Stomach smooth muscle (tissue), 2 donors: ENCODE measurements around the gene GPSM1.
A peak's percentile ranks its signal among the peaks of the same experiment; 100 is the strongest.

ENCODE experiments used
- H3K27ac ChIP-seq: one replicate; pipeline ENCODE4 v1.7.0; 2013; ENCODE audit warnings: mild to moderate bottlenecking, low read length, inconsistent platforms
- H3K27me3 ChIP-seq, 2 donors: one replicate each; pipeline ENCODE4 v1.7.0; 2013; ENCODE audit warnings: low read length in 2 of 2; ENCODE audit not compliant: insufficient read depth in 2 of 2, control insufficient read depth in 1 of 2
- H3K36me3 ChIP-seq, 2 donors: one replicate each; pipeline ENCODE4 v1.7.0; 2013; ENCODE audit warnings: low read length in 2 of 2; ENCODE audit not compliant: control insufficient read depth in 2 of 2, insufficient read depth in 2 of 2
- H3K4me1 ChIP-seq: one replicate; pipeline ENCODE4 v1.7.0; 2013; ENCODE audit warnings: low read length; ENCODE audit not compliant: control insufficient read depth, insufficient read depth
- H3K4me3 ChIP-seq, 2 donors: one replicate each; pipeline ENCODE4 v1.7.0; 2013; ENCODE audit warnings: low read length in 2 of 2
- H3K9ac ChIP-seq, 2 donors: one replicate each; pipeline ENCODE4 v1.7.0; 2013; ENCODE audit warnings: low read length in 2 of 2, mild to moderate bottlenecking in 1 of 2
- H3K9me3 ChIP-seq, 2 donors: one replicate each; pipeline ENCODE4 v1.7.0; 2013; ENCODE audit warnings: low read length in 2 of 2; ENCODE audit not compliant: control insufficient read depth in 2 of 2
- donor health status: healthy.
- donor health status: Pancreatic carcinoma.

Gene GPSM1

DNA sequence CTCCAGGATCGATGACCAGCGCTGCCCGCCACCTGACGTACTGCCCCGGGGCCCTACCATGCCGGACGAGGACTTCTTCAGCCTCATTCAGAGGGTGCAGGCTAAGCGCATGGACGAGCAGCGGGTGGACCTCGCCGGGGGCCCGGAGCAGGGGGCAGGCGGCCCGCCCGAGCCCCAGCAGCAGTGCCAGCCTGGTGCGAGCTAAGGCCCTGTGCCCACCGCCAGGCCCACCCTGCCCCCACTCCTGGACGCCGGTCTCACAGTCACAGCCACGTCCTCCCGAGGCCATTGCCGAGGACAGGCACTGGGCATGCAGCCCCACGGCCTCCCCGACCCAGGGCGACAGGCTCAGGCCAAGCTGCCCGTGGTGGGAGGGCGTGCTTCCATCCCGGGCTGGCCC, 30.7 kb downstream of the GPSM1 start:
- Histone ChIP-seq H3K4me1 (peaks cover 41% of the 10 kb centered on the region), H3K36me3 (peaks cover 0 to 2% of the 10 kb centered on the region in 2 donors), H3K27ac (no peak overlapping the region), H3K9me3 (no peaks in the 10 kb centered on the region), H3K4me3 (no peak overlapping the region), H3K27me3 (no peaks in the 10 kb centered on the region), H3K9ac (no peak overlapping the region)

DNA sequence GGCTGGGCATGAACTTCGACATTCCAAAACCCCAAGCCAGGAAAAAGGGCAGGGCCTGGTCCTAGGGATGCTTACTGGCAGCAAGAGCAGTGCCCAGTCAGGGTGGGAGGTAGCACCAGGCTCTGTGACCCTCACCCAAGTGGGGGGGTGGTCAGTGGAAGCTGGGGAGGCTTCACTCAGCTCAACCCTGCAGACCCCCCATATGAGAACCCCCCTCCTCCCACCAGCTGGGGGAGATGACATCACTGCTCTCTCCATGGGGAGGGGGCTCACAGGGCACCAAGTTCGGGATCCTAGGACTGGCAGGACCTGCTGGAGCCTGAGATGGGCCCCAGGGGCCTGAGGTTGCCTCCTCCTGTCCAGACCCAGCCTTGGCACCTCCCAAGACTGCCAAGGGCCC, 31.5 kb downstream of the GPSM1 start:
- Histone ChIP-seq H3K27me3 (no peaks in the 10 kb centered on the region), H3K4me1 (peaks cover 41% of the 10 kb centered on the region), H3K36me3 (peaks cover 0 to 2% of the 10 kb centered on the region in 2 donors), H3K27ac (no peak overlapping the region), H3K9ac (no peak overlapping the region), H3K4me3 (no peak overlapping the region), H3K9me3 (no peaks in the 10 kb centered on the region)

DNA sequence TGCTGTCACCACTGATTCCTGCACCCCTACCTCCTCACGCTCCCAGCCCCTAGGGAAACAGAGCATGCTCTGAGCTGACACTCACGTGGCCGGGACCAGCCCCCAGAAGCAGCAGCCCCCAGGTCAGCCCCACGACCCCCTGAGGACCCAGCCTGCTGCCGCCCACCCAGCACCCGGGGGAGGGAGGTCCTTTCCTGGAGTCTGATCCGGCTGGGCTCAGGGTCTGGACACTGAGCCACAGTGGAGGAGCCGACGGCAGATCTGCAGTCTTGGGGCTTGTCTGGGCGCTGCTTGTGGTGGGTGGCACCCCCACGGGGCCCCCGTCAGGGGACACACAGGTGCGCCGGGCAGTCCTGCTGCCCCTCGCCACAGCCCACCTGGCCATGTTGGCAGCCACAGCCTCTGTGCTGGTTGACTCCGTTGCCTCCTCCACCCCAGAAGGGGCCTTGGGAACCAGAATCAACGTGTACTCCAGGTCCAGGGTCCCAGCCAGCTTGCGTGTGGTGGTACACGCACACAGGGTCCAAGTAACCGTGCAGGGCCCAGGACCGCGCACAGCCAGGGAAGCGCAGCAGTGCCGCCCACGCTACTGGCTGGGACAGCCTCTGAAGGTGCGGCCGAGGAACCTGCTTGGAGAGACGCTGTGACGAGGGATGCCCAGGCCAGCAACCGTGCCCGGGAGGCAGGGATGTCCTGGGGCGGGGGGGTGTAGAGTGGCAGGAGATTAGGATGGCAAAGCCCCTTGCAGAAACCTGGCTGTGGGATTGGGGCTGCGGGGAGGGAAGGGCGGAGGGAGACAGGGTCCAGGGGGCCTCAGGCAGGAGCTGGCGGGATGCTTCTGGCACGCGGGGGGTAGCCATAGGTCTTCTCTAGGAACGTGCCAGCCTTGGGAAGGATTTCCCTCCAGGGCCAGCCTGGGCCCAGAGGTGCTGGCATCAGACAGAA, 32.7 kb downstream of the GPSM1 start:
- Histone ChIP-seq H3K9me3 (no peaks in the 10 kb centered on the region), H3K36me3 (peaks cover 0 to 2% of the 10 kb centered on the region in 2 donors), H3K27me3 (peaks cover 0 to 6% of the 10 kb centered on the region in 2 donors), H3K9ac (no peak overlapping the region), H3K4me1 (peaks cover 35% of the 10 kb centered on the region), H3K27ac (peak overlapping the region; percentile 84), H3K4me3 (no peak overlapping the region)

DNA sequence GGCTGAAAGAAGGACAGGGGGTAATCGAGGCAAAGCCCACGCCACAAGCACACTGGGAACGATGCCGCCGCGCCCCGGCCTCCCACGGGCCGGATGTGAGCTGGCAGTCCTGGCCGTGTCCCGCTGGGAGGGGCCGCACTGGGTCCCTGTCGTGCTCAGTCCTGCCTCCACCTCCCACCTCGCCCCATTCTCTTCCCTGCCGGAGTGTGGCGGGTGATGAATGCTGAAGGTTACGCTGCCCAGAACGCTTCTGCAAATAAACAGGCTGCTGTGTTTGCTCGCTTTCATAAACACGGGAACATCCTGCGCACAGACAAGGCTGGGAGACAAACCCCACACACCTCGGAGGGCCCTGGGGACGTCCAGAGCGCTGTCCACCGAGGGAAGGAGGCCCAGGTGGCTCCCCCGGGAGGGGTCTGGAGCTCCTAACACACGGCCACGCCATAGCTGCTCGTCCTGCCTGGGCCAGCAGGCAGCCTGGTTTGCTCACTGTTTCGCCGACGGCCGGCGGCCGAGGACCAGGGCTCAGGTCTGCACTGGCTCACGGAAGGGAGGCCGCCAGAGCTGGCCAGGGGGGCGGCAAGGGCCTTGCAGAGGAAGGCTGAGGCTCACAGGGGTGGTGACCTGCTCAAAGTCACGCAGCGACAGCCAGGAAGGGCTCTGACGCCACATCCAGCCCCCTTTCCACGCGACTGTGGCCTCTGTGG, 33.9 kb downstream of the GPSM1 start:
- H3K36me3 ChIP-seq: peaks cover 0 to 2% of the 10 kb centered on the region in 2 donors
- peak overlapping the region; percentile 84 for H3K27ac ChIP-seq
- H3K9me3 ChIP-seq: no peaks in the 10 kb centered on the region
- H3K9ac ChIP-seq: peak overlapping the region; percentile 40 to 55
- peaks cover 31% of the 10 kb centered on the region for H3K4me1 ChIP-seq
- peaks cover 0 to 6% of the 10 kb centered on the region in 2 donors for H3K27me3 ChIP-seq
- H3K4me3 ChIP-seq: peak overlapping the region in 1 of 2 donors; percentile 49

DNA sequence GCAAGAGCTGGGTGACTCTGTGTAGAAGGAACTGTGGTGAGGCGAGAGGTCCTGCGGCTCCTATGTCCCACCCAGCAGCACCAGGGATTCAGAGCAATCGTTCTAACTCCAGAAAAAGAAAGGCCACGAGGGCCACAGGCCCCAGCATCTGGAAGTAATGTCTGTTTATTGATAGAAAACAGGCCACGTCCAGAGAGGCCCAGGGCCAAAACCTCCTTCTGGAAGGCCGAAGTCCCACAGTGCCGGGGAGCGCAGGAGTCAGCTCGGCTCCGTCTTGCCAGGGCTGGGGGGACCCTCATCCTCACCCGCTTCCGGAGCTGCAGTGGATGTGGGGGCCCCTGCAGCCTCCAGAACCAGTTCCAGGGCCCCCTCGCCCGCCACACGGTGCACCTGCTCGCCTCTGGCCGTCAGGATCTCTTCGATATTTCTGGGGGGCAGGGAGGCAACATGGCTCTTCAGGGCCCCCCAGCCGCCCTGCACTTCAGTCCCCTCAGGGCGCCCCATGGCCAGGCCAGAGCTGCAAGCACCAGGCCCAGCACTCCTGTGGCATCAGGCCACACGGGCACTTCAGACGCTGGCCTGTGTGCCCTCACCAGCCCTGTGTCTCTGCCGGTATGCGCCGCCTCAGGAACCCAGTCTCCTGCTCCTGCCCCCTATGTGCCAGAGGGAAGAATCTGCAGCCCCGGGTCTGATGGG, 34.6 kb downstream of the GPSM1 start:
- H3K4me3 ChIP-seq: peak overlapping the region in 1 of 2 donors; percentile 55
- H3K4me1 ChIP-seq: peaks cover 31% of the 10 kb centered on the region
- H3K27me3 ChIP-seq: peaks cover 0 to 6% of the 10 kb centered on the region in 2 donors
- peaks cover 0 to 2% of the 10 kb centered on the region in 2 donors for H3K36me3 ChIP-seq
- H3K27ac ChIP-seq: peak overlapping the region; percentile 84
- H3K9ac ChIP-seq: peak overlapping the region; percentile 40 to 55
- H3K9me3 ChIP-seq: no peaks in the 10 kb centered on the region

DNA sequence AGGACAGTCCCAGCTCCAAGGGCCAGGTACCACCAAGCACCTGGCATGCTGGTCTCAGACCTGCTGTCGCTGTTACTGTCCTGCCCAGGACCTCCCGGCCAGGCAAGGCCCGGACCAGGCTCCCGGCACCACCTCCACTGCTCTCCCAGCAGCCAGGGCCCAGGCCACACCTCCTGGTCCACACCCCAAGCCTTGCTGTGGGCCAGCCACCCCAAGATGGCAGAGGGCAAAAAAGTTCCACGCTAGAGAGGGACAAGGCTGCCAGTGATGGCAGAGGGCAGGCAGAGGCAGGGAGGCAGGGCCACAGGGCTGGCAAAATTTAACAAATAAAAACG, 35.1 kb downstream of the GPSM1 start:
- Histone ChIP-seq H3K4me3 (peak overlapping the region in 1 of 2 donors; percentile 55), H3K9ac (no peak overlapping the region), H3K4me1 (peaks cover 31% of the 10 kb centered on the region), H3K27ac (peak overlapping the region; percentile 84), H3K36me3 (peaks cover 0 to under 1% of the 10 kb centered on the region in 2 donors), H3K27me3 (peaks cover 0 to 6% of the 10 kb centered on the region in 2 donors), H3K9me3 (no peaks in the 10 kb centered on the region)

DNA sequence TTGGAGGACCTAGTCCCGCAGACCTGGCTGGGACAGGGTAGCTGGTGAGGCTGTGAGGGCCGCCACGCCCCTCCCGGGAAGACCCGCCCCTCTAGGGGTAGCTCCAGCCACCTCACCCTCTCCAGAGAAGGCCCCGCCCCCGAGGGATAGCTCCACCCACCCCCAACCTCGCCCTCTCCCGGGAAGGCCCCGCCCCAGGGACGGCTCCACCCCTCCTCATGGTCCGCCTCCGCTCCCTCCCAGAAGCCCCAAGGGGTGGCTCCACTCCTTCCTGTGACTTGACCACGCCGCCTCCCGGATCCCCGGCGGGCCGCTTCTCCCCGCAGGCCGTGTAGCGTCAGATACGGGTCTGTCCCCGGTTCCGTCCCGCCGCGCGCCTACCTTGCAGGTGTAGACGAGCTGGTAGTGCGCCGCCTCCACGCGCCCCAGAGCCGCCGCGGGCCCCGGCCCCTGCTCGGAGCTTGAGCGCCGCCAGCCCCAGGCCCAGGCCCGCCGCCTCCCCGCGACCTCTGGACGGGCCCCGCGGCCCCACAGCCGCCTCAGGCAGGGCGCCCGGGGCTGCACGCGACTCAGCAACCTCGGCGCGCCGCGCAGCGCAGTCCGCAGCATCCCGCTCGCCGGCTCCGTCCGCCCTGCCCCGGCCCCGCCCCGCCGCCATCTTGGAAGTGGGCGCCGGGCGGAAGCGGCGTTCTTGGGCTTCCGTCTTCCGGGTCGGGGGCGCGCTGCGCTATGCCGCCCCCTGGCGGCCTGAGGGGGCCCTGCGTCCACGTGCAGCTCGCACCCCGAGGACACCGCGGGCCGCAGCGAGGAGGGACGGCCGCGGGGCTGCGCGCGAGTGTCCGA, 36.0 kb downstream of the GPSM1 start, which contains the start of gene DNLZ:
Gene DNLZ (minus strand): TSS at position 639 of the 843 bp plus-strand sequence. CDS start 30 bp downstream, at position 609.
- Histone ChIP-seq H3K27me3 (peaks cover 0 to 6% of the 10 kb centered on the region in 2 donors), H3K4me1 (peaks cover 31% of the 10 kb centered on the region)

DNA sequence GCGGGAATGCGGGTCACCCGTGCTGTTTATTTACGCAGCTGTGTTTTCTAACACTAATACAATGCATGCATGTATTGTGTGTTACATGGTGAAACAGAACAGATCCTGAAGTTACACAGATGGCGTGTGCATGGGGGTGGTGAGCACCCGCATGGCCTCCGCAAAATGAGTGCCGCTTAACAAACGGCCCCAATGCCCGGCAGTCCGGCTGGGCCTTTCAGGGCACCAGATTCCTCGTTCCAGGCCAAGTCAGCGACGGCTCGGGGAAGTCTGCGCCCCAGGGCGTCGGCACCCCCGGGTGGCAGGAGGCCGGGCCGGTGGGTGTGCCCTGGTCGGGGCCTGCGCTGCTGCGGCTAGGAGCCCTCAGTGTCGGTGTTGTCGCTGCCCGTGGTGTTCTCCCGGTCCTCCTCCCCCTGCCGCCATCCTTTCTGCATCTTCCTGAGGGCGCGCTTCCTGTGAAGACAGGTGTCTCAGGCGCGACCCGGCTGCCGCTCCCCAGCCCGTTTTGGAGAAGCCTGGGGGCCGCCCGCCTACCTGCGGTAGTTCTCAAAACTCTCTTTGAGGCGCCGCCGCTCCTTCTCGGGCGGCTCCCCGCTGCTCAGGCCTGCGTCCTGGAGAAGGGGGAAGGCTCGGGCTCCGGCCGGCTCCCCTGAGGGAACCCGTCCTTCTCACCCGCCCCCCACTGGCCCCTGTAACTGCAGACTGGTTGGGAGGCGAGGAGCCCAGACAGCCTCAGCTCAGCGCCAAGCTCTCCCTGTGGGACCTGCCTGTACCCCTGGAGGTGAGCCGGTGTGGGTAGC, 36.8 kb downstream of the GPSM1 start:
- H3K27me3 ChIP-seq: peaks cover 0 to 6% of the 10 kb centered on the region in 2 donors
- H3K36me3 ChIP-seq: no peaks in the 10 kb centered on the region
- no peak overlapping the region for H3K9ac ChIP-seq
- H3K9me3 ChIP-seq: no peaks in the 10 kb centered on the region
- H3K27ac ChIP-seq: no peak overlapping the region
- H3K4me1 ChIP-seq: peaks cover 31% of the 10 kb centered on the region
- peak overlapping the region in 1 of 2 donors; percentile 82 for H3K4me3 ChIP-seq

More for the DNA sequence above, 36.0 kb downstream of the GPSM1 start, which contains the start of gene DNLZ:
- H3K9me3 ChIP-seq: no peaks in the 10 kb centered on the region
- H3K4me3 ChIP-seq: peak within 1 kb of the TSS; percentile 49 to 82
- peak within 1 kb of the TSS; percentile 84 for H3K27ac ChIP-seq
- H3K9ac ChIP-seq: peak within 1 kb of the TSS in 1 of 2 donors; percentile 70
- no peaks in the 10 kb centered on the region for H3K36me3 ChIP-seq

DNA sequence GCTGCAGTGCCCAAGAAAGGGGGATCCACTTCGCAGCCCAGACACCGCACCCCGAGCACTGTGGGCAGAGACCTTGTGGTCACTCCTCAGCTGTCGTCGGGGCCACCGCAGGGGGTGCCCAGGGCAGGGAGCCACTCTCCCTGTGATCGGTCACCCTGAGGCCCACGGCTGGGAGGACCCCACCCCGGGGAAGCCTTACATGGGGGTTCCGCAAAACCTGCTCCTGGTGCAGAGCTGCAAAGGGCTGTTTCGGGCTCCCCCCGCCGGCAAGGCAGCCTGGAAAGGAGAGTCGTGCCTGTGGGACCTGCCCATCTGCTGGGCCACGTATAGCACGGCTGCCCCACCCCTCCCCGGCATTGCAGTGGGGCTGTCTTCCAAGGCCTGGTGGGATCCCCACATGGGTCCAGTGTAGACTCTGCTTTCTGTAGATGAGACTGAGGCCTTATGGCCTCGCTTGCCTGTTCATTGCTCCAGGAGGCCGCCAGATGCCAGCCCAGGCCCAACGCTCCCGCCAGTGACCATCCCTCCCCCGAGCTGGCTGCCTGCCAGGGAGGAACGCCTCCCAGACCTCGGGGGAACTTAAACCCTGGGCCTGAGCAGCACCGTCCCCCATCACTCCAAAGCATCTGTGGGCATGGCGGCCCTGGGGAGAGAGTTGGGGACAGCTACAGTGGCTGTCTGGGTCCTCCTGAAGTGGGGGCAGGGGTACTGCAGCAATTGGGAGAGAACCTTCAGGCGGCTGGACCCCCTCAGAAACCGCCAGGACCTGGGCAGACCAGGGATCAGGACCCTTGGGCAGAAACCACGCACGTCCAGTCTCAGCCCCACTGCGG, 37.8 kb downstream of the GPSM1 start:
- Histone ChIP-seq H3K4me3 (no peak overlapping the region), H3K27ac (no peak overlapping the region), H3K4me1 (peaks cover 31% of the 10 kb centered on the region), H3K27me3 (peaks cover 0 to 6% of the 10 kb centered on the region in 2 donors), H3K9me3 (no peaks in the 10 kb centered on the region), H3K36me3 (no peaks in the 10 kb centered on the region), H3K9ac (no peak overlapping the region)
